Measurements from ENCODE around the gene SULT2B1. TPM values are rescaled to one million over a fixed set of nuclear protein-coding genes. Genes with fewer than 3 reads are reported as not detected.

Gene SULT2B1
- total and polyA plus RNA-seq, 7 donors, result 0.06 to 0.23 TPM; not detected in 5

DNA sequence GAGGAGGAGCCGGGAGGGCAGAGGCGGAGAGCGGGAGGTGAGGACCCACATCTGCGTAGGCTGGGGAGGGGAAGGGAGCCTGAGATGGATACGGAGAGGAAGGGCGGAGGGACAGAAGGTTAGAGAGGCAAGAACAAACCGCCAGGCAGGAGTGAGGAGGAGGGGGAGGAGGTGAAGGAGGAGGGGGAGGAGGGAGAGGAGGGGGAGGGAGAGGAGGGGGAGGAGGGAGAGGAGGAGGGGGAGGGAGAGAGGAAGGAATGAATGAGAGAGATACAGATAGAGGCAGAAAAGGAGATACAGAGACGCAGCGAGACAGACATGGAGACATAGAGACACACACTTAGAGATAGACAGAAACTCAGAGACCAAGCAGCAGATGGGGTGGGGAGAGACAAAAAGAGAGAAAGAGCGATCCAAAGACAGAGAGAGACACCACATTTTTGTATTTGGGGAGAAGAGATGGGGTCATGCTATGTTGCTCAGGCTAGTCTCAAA, 94.8 kb downstream of the SULT2B1 start:
- DNase-seq (no peak), ATAC-seq (no peak)
- Histone ChIP-seq H3K36me3 (ENCODE audit: insufficient read depth in 1 of 2, low read depth in 1 of 2) (no peaks in the 10 kb centered on the region), H3K27me3 (ENCODE audit: insufficient read depth in 3 of 3, low read length in 2 of 3) (no peaks in the 10 kb centered on the region), H3K4me3 (peak overlapping the region; percentile 71), H3K9me3 (no peaks in the 10 kb centered on the region), H3K27ac (no peak overlapping the region), H3K4me1 (peaks cover 18% of the 10 kb centered on the region)
- TF ChIP-seq, protein P1, sequence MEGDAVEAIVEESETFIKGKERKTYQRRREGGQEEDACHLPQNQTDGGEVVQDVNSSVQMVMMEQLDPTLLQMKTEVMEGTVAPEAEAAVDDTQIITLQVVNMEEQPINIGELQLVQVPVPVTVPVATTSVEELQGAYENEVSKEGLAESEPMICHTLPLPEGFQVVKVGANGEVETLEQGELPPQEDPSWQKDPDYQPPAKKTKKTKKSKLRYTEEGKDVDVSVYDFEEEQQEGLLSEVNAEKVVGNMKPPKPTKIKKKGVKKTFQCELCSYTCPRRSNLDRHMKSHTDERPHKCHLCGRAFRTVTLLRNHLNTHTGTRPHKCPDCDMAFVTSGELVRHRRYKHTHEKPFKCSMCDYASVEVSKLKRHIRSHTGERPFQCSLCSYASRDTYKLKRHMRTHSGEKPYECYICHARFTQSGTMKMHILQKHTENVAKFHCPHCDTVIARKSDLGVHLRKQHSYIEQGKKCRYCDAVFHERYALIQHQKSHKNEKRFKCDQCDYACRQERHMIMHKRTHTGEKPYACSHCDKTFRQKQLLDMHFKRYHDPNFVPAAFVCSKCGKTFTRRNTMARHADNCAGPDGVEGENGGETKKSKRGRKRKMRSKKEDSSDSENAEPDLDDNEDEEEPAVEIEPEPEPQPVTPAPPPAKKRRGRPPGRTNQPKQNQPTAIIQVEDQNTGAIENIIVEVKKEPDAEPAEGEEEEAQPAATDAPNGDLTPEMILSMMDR (IDR thresholded peaks at IDR 0.05), result no peak
- intact Hi-C loops (cut with DNase I), result loop anchor here (5.0 kb wide), 3 partner anchors 96 to 196 kb away; partner anchors contain the start of genes HSD17B14 (in 1 of the 2) and RASIP1 (in 1 of the 2)
- 14 to 37% (median 32%) methylated on average over 3 to 8 of the region's 10 CpGs for WGBS, 3 donors

- WGBS, 3 donors, result 52 to 61% (median 53%) methylated on average over 2 of the region's 2 CpGs
- H3K9me3 ChIP-seq, result no peaks in the 10 kb centered on the region
- DNase-seq (no peak), ATAC-seq (no peak)
- H3K27ac ChIP-seq, result no peak overlapping the region
- TF ChIP-seq, protein P1 (IDR thresholded peaks at IDR 0.05), result no peak
- no peaks in the 10 kb centered on the region for H3K27me3 ChIP-seq (ENCODE audit: insufficient read depth in 3 of 3, low read length in 2 of 3)
- no peak overlapping the region for H3K4me3 ChIP-seq
- intact Hi-C loops (cut with DNase I), result loop anchor here (5.0 kb wide), 3 partner anchors 94 to 194 kb away; partner anchors contain the start of genes HSD17B14 (in 1 of the 2) and RASIP1 (in 1 of the 2)
- H3K4me1 ChIP-seq, result peaks cover 18% of the 10 kb centered on the region
- no peaks in the 10 kb centered on the region for H3K36me3 ChIP-seq (ENCODE audit: insufficient read depth in 1 of 2, low read depth in 1 of 2)
Measured at GRCh38 chr19:48648134-48648533, 96.2 kb downstream of the SULT2B1 start.

Other genes with a start within 250 kb of the SULT2B1 start
- gene EMP3, start 226.6 kb upstream of the SULT2B1 start, total RNA-seq, result 10 to 100 TPM in 3 of 4 donors, 1 to 10 TPM in 1; 8.9 to 15.2 (median 14.1) TPM
- 10 to 100 TPM in 2 of 3 donors, 1 to 10 TPM in 1; 8.9 to 13.7 (median 13.6) TPM for gene EMP3, start 226.6 kb upstream of the SULT2B1 start, polyA plus RNA-seq
- 10 to 100 TPM; 52.0 to 65.1 (median 57.7) TPM for gene TMEM143, start 188.2 kb upstream of the SULT2B1 start, total RNA-seq
- gene TMEM143, start 188.2 kb upstream of the SULT2B1 start, polyA plus RNA-seq, result 10 to 100 TPM; 17.1 to 41.9 (median 41.5) TPM
- gene SYNGR4, start 187.8 kb upstream of the SULT2B1 start, total RNA-seq, result not detected
- under 1 TPM in 1 of 3 donors, not detected in 2; 0.04 TPM for gene SYNGR4, start 187.8 kb upstream of the SULT2B1 start, polyA plus RNA-seq
- gene KDELR1, start 160.6 kb upstream of the SULT2B1 start, total RNA-seq, result 10 to 100 TPM; 56.5 to 71.0 (median 62.9) TPM
- gene KDELR1, start 160.6 kb upstream of the SULT2B1 start, polyA plus RNA-seq, result 10 to 100 TPM; 37.0 to 48.7 (median 40.0) TPM
- gene GRIN2D, start 158.5 kb upstream of the SULT2B1 start, total RNA-seq, result under 1 TPM; 0.04 to 0.21 (median 0.06) TPM
- under 1 TPM; 0.03 to 0.07 (median 0.04) TPM for gene GRIN2D, start 158.5 kb upstream of the SULT2B1 start, polyA plus RNA-seq
- gene GRWD1, start 106.2 kb upstream of the SULT2B1 start, total RNA-seq, result 10 to 100 TPM; 24.6 to 46.0 (median 40.3) TPM
- gene GRWD1, start 106.2 kb upstream of the SULT2B1 start, polyA plus RNA-seq, result 10 to 100 TPM; 24.2 to 53.7 (median 42.0) TPM
- 1 to 10 TPM in 3 of 4 donors, under 1 TPM in 1; 0.65 to 2.6 (median 1.3) TPM for gene KCNJ14, start 96.6 kb upstream of the SULT2B1 start, total RNA-seq
- 1 to 10 TPM in 1 of 3 donors, under 1 TPM in 2; 0.28 to 1.6 (median 0.58) TPM for gene KCNJ14, start 96.6 kb upstream of the SULT2B1 start, polyA plus RNA-seq
- 10 to 100 TPM; 21.8 to 45.2 (median 29.4) TPM for gene CYTH2, start 82.8 kb upstream of the SULT2B1 start, total RNA-seq
- gene CYTH2, start 82.8 kb upstream of the SULT2B1 start, polyA plus RNA-seq, result 10 to 100 TPM; 36.6 to 41.0 (median 39.5) TPM
- gene LMTK3, start 40.3 kb upstream of the SULT2B1 start, total RNA-seq, result under 1 TPM in 2 of 4 donors, not detected in 2; 0.06 to 0.14 TPM
- under 1 TPM; 0.03 to 0.06 (median 0.05) TPM for gene LMTK3, start 40.3 kb upstream of the SULT2B1 start, polyA plus RNA-seq
- gene SPACA4, start 54.6 kb downstream of the SULT2B1 start, total RNA-seq, result not detected
- gene SPACA4, start 54.6 kb downstream of the SULT2B1 start, polyA plus RNA-seq, result not detected
- gene FAM83E, start 62.9 kb downstream of the SULT2B1 start, total RNA-seq, result not detected
- gene FAM83E, start 62.9 kb downstream of the SULT2B1 start, polyA plus RNA-seq, result under 1 TPM in 2 of 3 donors, not detected in 1; 0.01 to 0.20 TPM
- gene RPL18, start 67.0 kb downstream of the SULT2B1 start, total RNA-seq, result 100 to 1,000 TPM; 506 to 730 (median 645) TPM
- 1,000 to 10,000 TPM; 1,096 to 1,745 (median 1,373) TPM for gene RPL18, start 67.0 kb downstream of the SULT2B1 start, polyA plus RNA-seq
- 10 to 100 TPM in 2 of 4 donors, 1 to 10 TPM in 2; 4.1 to 12.8 (median 8.8) TPM for gene SPHK2, start 67.3 kb downstream of the SULT2B1 start, total RNA-seq
- gene SPHK2, start 67.3 kb downstream of the SULT2B1 start, polyA plus RNA-seq, result 1 to 10 TPM; 3.3 to 7.4 (median 4.8) TPM
- gene DBP, start 85.2 kb downstream of the SULT2B1 start, total RNA-seq, result 10 to 100 TPM in 1 of 4 donors, 1 to 10 TPM in 3; 3.6 to 14.5 (median 6.5) TPM
- gene DBP, start 85.2 kb downstream of the SULT2B1 start, polyA plus RNA-seq, result 1 to 10 TPM; 2.8 to 7.0 (median 3.2) TPM
- gene CA11, start 94.0 kb downstream of the SULT2B1 start, total RNA-seq, result 1 to 10 TPM; 4.1 to 8.8 (median 6.4) TPM
- gene CA11, start 94.0 kb downstream of the SULT2B1 start, polyA plus RNA-seq, result 10 to 100 TPM in 1 of 3 donors, 1 to 10 TPM in 2; 2.3 to 10.6 (median 9.2) TPM
- gene NTN5, start 120.8 kb downstream of the SULT2B1 start, total RNA-seq, result under 1 TPM in 1 of 4 donors, not detected in 3; 0.21 TPM
- under 1 TPM in 1 of 3 donors, not detected in 2; 0.04 TPM for gene NTN5, start 120.8 kb downstream of the SULT2B1 start, polyA plus RNA-seq
- not detected for gene FUT2, start 143.8 kb downstream of the SULT2B1 start, total RNA-seq
- gene FUT2, start 143.8 kb downstream of the SULT2B1 start, polyA plus RNA-seq, result not detected
- gene MAMSTR, start 167.6 kb downstream of the SULT2B1 start, total RNA-seq, result 10 to 100 TPM in 3 of 4 donors, 1 to 10 TPM in 1; 7.9 to 50.9 (median 32.9) TPM
- 10 to 100 TPM in 1 of 3 donors, 1 to 10 TPM in 2; 3.1 to 10.5 (median 8.4) TPM for gene MAMSTR, start 167.6 kb downstream of the SULT2B1 start, polyA plus RNA-seq
- gene RASIP1, start 188.4 kb downstream of the SULT2B1 start, total RNA-seq, result 1 to 10 TPM; 6.9 to 9.7 (median 8.0) TPM
- gene RASIP1, start 188.4 kb downstream of the SULT2B1 start, polyA plus RNA-seq, result 1 to 10 TPM; 3.9 to 7.7 (median 4.9) TPM
- under 1 TPM in 3 of 4 donors, not detected in 1; 0.26 to 0.76 (median 0.36) TPM for gene IZUMO1, start 194.7 kb downstream of the SULT2B1 start, total RNA-seq
- gene IZUMO1, start 194.7 kb downstream of the SULT2B1 start, polyA plus RNA-seq, result under 1 TPM in 2 of 3 donors, not detected in 1; 0.18 to 0.66 TPM
- 1 to 10 TPM; 1.6 to 2.3 (median 2.0) TPM for gene FUT1, start 200.5 kb downstream of the SULT2B1 start, total RNA-seq
- 1 to 10 TPM; 1.1 to 1.3 (median 1.3) TPM for gene FUT1, start 200.5 kb downstream of the SULT2B1 start, polyA plus RNA-seq
- 1 to 10 TPM in 2 of 4 donors, not detected in 2; 1.7 to 6.2 TPM for gene FGF21, start 203.4 kb downstream of the SULT2B1 start, total RNA-seq
- under 1 TPM in 2 of 3 donors, not detected in 1; 0.06 to 0.31 TPM for gene FGF21, start 203.4 kb downstream of the SULT2B1 start, polyA plus RNA-seq